H9 (cell line): ENCODE measurements around the gene DACH1. TPM values are rescaled to one million over a fixed set of nuclear protein-coding genes. Genes with fewer than 3 reads are reported as not detected.

Experiments used
- DNase-seq: peaks from one replicate; pipeline ENCODE4 v3.0.0-alpha.2; 2017
- H2AFZ ChIP-seq: one replicate; pipeline ENCODE4 v1.6.1; 2013; ENCODE audit warnings: mild to moderate bottlenecking, low read length, control low read depth, moderate library complexity
- H2AK5ac ChIP-seq: 2 replicates; pipeline ENCODE4 v1.6.1; 2013; ENCODE audit warnings: low read length, control low read depth, mixed read lengths; ENCODE audit not compliant: insufficient read length
- H2BK120ac ChIP-seq: one replicate; pipeline ENCODE4 v1.6.1; 2013; ENCODE audit warnings: low read depth, mild to moderate bottlenecking, low read length, control low read depth, inconsistent platforms; ENCODE audit not compliant: poor library complexity, severe bottlenecking
- H2BK12ac ChIP-seq: 2 replicates; pipeline ENCODE4 v1.6.1; 2013; ENCODE audit warnings: low read length, control low read depth, mixed read lengths, low read depth; ENCODE audit not compliant: insufficient read length
- H2BK15ac ChIP-seq: 2 replicates; pipeline ENCODE4 v1.6.1; 2013; ENCODE audit warnings: low read depth, low read length, control low read depth
- H2BK20ac ChIP-seq: one replicate; pipeline ENCODE4 v1.6.1; 2013; ENCODE audit warnings: low read depth, mild to moderate bottlenecking, low read length, control low read depth, inconsistent platforms; ENCODE audit not compliant: poor library complexity, severe bottlenecking
- H2BK5ac ChIP-seq: 2 replicates; pipeline ENCODE4 v1.6.1; 2013; ENCODE audit warnings: low read length, control low read depth, mixed read lengths; ENCODE audit not compliant: insufficient read length
- H3K14ac ChIP-seq: 2 replicates; pipeline ENCODE4 v1.6.1; 2013; ENCODE audit warnings: low read length, control low read depth; ENCODE audit not compliant: insufficient read depth
- H3K18ac ChIP-seq: 2 replicates; pipeline ENCODE4 v1.6.1; 2013; ENCODE audit warnings: low read depth, mild to moderate bottlenecking, mixed read lengths, low read length, control low read depth; ENCODE audit not compliant: insufficient read length
- H3K23ac ChIP-seq: 2 replicates; pipeline ENCODE4 v1.6.1; 2013; ENCODE audit warnings: low read length, control low read depth, mixed read lengths, low read depth; ENCODE audit not compliant: insufficient read length
- H3K23me2 ChIP-seq: 2 replicates; pipeline ENCODE4 v1.6.1; 2013; ENCODE audit warnings: low read depth, mild to moderate bottlenecking, mixed read lengths, low read length, control low read depth; ENCODE audit not compliant: insufficient read length, poor library complexity, severe bottlenecking
- H3K27ac ChIP-seq: 2 replicates; pipeline ENCODE4 v1.5.1; 2013; ENCODE audit warnings: low read length, control low read depth, mixed read lengths, low read depth; ENCODE audit not compliant: insufficient read length
- H3K27me3 ChIP-seq: 2 replicates; pipeline ENCODE4 v1.6.1; 2013; ENCODE audit warnings: low read length, control low read depth, inconsistent platforms; ENCODE audit not compliant: insufficient read depth
- H3K4ac ChIP-seq: 2 replicates; pipeline ENCODE4 v1.6.1; 2013; ENCODE audit warnings: low read depth, mild to moderate bottlenecking, control low read depth, inconsistent platforms, low read length, moderate library complexity
- H3K4me1 ChIP-seq: 2 replicates; pipeline ENCODE4 v1.6.1; 2013; ENCODE audit warnings: low read length, control low read depth, inconsistent platforms; ENCODE audit not compliant: insufficient read depth
- H3K4me2 ChIP-seq: 2 replicates; pipeline ENCODE4 v1.6.1; 2013; ENCODE audit warnings: low read length, control low read depth, mixed read lengths; ENCODE audit not compliant: insufficient read length, insufficient read depth
- H3K56ac ChIP-seq: 2 replicates; pipeline ENCODE4 v1.6.1; 2013; ENCODE audit warnings: low read depth, mild to moderate bottlenecking, mixed read lengths, low read length, control low read depth; ENCODE audit not compliant: insufficient read length
- H3K79me1 ChIP-seq: 2 replicates; pipeline ENCODE4 v1.6.1; 2013; ENCODE audit warnings: low read depth, mild to moderate bottlenecking, moderate library complexity, low read length, control low read depth, inconsistent platforms; ENCODE audit not compliant: insufficient read depth, poor library complexity, severe bottlenecking
- H3K79me2 ChIP-seq: 2 replicates; pipeline ENCODE4 v1.6.1; 2013; ENCODE audit warnings: low read length, control low read depth, inconsistent platforms; ENCODE audit not compliant: insufficient read depth
- H3K9ac ChIP-seq: 2 replicates; pipeline ENCODE4 v1.6.1; 2013; ENCODE audit warnings: low read length, control low read depth, mixed read lengths; ENCODE audit not compliant: insufficient read length; ENCODE audit errors: extremely low read depth
- H3K9me3 ChIP-seq: one replicate; pipeline ENCODE4 v1.6.1; 2013; ENCODE audit warnings: low read depth, low read length, inconsistent platforms; ENCODE audit not compliant: control insufficient read depth
- H3T11ph ChIP-seq: one replicate; pipeline ENCODE4 v1.6.1; 2013; ENCODE audit warnings: mild to moderate bottlenecking, low read length, control low read depth, inconsistent platforms
- H4K20me1 ChIP-seq: one replicate; pipeline ENCODE4 v1.6.1; 2013; ENCODE audit not compliant: control insufficient read depth, insufficient read length, insufficient read depth
- H4K5ac ChIP-seq: 2 replicates; pipeline ENCODE4 v1.6.1; 2013; ENCODE audit warnings: low read depth, mild to moderate bottlenecking, mixed read lengths, low read length, control low read depth; ENCODE audit not compliant: insufficient read length
- H4K8ac ChIP-seq: replicated peaks from 2 replicates; pipeline ENCODE4 v1.6.1; 2013; ENCODE audit warnings: low read length, control low read depth, mixed read lengths, low read depth; ENCODE audit not compliant: insufficient read length
- H4K91ac ChIP-seq: 2 replicates; pipeline ENCODE4 v1.6.1; 2013; ENCODE audit warnings: low read depth, mild to moderate bottlenecking, moderate library complexity, mixed read lengths, low read length, control low read depth; ENCODE audit not compliant: insufficient read length
- H3K27ac Mint-ChIP-seq, 3 experiments: 2 replicates in 2 of 3; 3 replicates in 1 of 3; pipeline ENCODE4 v1.8.0; 2020 to 2021; ENCODE audit warnings: mixed read lengths in 3 of 3, mild to moderate bottlenecking in 1 of 3, moderate library complexity in 1 of 3
- H3K27me3 Mint-ChIP-seq: 2 replicates; pipeline ENCODE4 v1.8.0; 2021; ENCODE audit warnings: low read depth, mild to moderate bottlenecking, moderate library complexity, mixed read lengths
- H3K36me3 Mint-ChIP-seq, 3 experiments: 2 replicates in 2 of 3; 3 replicates in 1 of 3; pipeline ENCODE4 v1.8.0; 2020 to 2021; ENCODE audit warnings: low read depth in 3 of 3, mixed read lengths in 3 of 3; ENCODE audit not compliant: insufficient read depth in 1 of 3
- H3K4me1 Mint-ChIP-seq, 2 experiments: 2 replicates each; pipeline ENCODE4 v1.8.0; 2020; ENCODE audit warnings: mixed read lengths in 2 of 2
- H3K4me3 Mint-ChIP-seq, 2 experiments: 2 replicates in 1 of 2; 3 replicates in 1 of 2; pipeline ENCODE4 v1.8.0; 2020 to 2021; ENCODE audit warnings: mild to moderate bottlenecking in 2 of 2, mixed read lengths in 2 of 2, moderate library complexity in 1 of 2
- H3K9me3 Mint-ChIP-seq, 2 experiments: 2 replicates in 1 of 2; 3 replicates in 1 of 2; pipeline ENCODE4 v1.8.0; 2020; ENCODE audit warnings: mild to moderate bottlenecking in 2 of 2, mixed read lengths in 2 of 2, moderate library complexity in 1 of 2
- CTCF ChIP-seq: fragments of 200-600 bp; sonication (generic); conservative IDR thresholded peaks from 3 replicates; pipeline ENCODE4 v1.8.0; 2021; ENCODE audit warnings: antibody characterized with exemption, mild to moderate bottlenecking
- WGBS: extraction: QIAGEN DNeasy Blood & Tissue Kit; methylation state at CpG from one replicate; pipeline ENCODE4 v1.1.7; 2013; ENCODE audit warnings: missing lambda C conversion rate, low lambda C conversion rate, mixed read lengths; ENCODE audit not compliant: insufficient read length; ENCODE audit errors: extremely low coverage; 5-methylcytosine and 5-hydroxymethylcytosine counted together
- total RNA-seq: library from RNA; stranded (reverse); gene quantifications from 2 replicates; pipeline ENCODE4 v1.2.1, GENCODE V29; 2021

Gene DACH1
- total RNA-seq, 1 experiment from 2014 or later = not detected

- no peak overlapping the region for H4K5ac ChIP-seq
- no peak overlapping the region for H2BK12ac ChIP-seq
- no peaks in the 10 kb centered on the region for H3K9me3 ChIP-seq
- no peaks in the 10 kb centered on the region for H3K79me2 ChIP-seq
- H3K4me3 Mint-ChIP-seq = no peak overlapping the region
- no peak overlapping the region for H3K56ac ChIP-seq
- no peak overlapping the region for H4K8ac ChIP-seq
- no peak overlapping the region for H3K4ac ChIP-seq
- no peaks in the 10 kb centered on the region for H3K9me3 Mint-ChIP-seq
- no peaks in the 10 kb centered on the region for H3K27me3 ChIP-seq
- TF ChIP-seq CTCF = no peak
- no peaks in the 10 kb centered on the region for H3K36me3 Mint-ChIP-seq
- H3K4me1 Mint-ChIP-seq = peaks cover 6 to 8% of the 10 kb centered on the region in 2 experiments
- H2BK120ac ChIP-seq = no peak overlapping the region
- no peaks in the 10 kb centered on the region for H3K79me1 ChIP-seq
- H2AK5ac ChIP-seq = no peak overlapping the region
- H3K14ac ChIP-seq = no peak overlapping the region
- peaks cover 8% of the 10 kb centered on the region for H3K27me3 Mint-ChIP-seq
- H2BK15ac ChIP-seq = no peak overlapping the region
- no peak overlapping the region for H3K27ac ChIP-seq
- H2BK20ac ChIP-seq = no peak overlapping the region
- H2BK5ac ChIP-seq = no peak overlapping the region
- no peak overlapping the region for H3K4me2 ChIP-seq
- no peak overlapping the region for H3K9ac ChIP-seq
- H3K23ac ChIP-seq = no peak overlapping the region
- H4K91ac ChIP-seq = no peak overlapping the region
- H3K27ac Mint-ChIP-seq = no peak overlapping the region
- WGBS = no CpG with 5 or more reads among the region's 2 CpGs
- no peaks in the 10 kb centered on the region for H3K23me2 ChIP-seq
- H3K4me1 ChIP-seq = no peaks in the 10 kb centered on the region
- no peak overlapping the region for H3T11ph ChIP-seq
- no peak overlapping the region for H3K18ac ChIP-seq
- H4K20me1 ChIP-seq = no peaks in the 10 kb centered on the region
- H2AFZ ChIP-seq = no peak overlapping the region
- DNase-seq = no peak
Observed at GRCh38 chr13:71828564-71828963, 38.4 kb downstream of the DACH1 start.
